Prostate gland (tissue), 2 donors: ENCODE data around the gene SORL1. TPM values are rescaled to one million over a fixed set of nuclear protein-coding genes. Genes with fewer than 3 reads are reported as not detected.

Source experiments
- DNase-seq: peaks from one replicate; pipeline ENCODE4 v3.0.0-alpha.2; 2019; ENCODE audit warnings: low spot score
- H3K27ac ChIP-seq, 2 donors: fragments of 200-600 bp; sonication (generic); 2 replicates each; pipeline ENCODE4 v1.5.1; 2017 to 2019
- H3K27me3 ChIP-seq: fragments of 200-600 bp; sonication (generic); replicated peaks from 2 replicates; pipeline ENCODE4 v1.5.1; 2019; ENCODE audit not compliant: insufficient read depth
- H3K36me3 ChIP-seq, 2 donors: fragments of 200-600 bp; sonication (generic); 1 replicate in 1 of 2; 2 replicates in 1 of 2; pipeline versions ENCODE4 v1.5.1 to v1.8.1; 2017 to 2019
- H3K4me1 ChIP-seq: fragments of 200-600 bp; sonication (generic); replicated peaks from 2 replicates; pipeline ENCODE4 v1.5.1; 2019
- H3K4me3 ChIP-seq, 2 donors: fragments of 200-600 bp; sonication (generic); 2 replicates each; pipeline ENCODE4 v1.5.1; 2017 to 2019
- H3K9me3 ChIP-seq: fragments of 200-600 bp; sonication (generic); 2 replicates; pipeline ENCODE4 v1.5.1; 2017
- CTCF ChIP-seq, 4 experiments: fragments of 200-600 bp in 2 of 4; fragments of 450-650 bp in 2 of 4; sonication (generic) in 2 of 4; IDR thresholded peaks; 1 replicate in 3 of 4; 2 replicates in 1 of 4; pipeline ENCODE4 v1.5.1; 2016 to 2019; ENCODE audit warnings: antibody characterized with exemption in 4 of 4, mild to moderate bottlenecking in 2 of 4, moderate library complexity in 2 of 4
- POLR2A ChIP-seq: fragments of 450-650 bp; IDR thresholded peaks from one replicate; pipeline ENCODE4 v1.6.1; 2016; ENCODE audit warnings: antibody characterized with exemption, mild to moderate bottlenecking
- POLR2AphosphoS5 ChIP-seq: sonication (generic); formaldehyde crosslinking; IDR thresholded peaks from one replicate; pipeline ENCODE4 v1.6.1; 2017; ENCODE audit warnings: antibody characterized with exemption
- WGBS: methylation state at CpG from one replicate; pipeline ENCODE4 v1.1.5; 2018; 5-methylcytosine and 5-hydroxymethylcytosine counted together
- intact Hi-C: fragments of 100-400 bp; cut with DNase I; formaldehyde crosslinking; loops from one replicate; pipeline ENCODE4 v1.14.2; 2022
- total RNA-seq, 2 donors: library from RNA; depleted of rRNA; stranded (reverse); fragments of >200 nt; gene quantifications; one replicate each; pipeline ENCODE4 v1.1.0, GENCODE V29; 2016

SORL1 gene
- total RNA-seq, 2 donors from 2014 or later = 77.4 to 97.6 TPM

GRCh38 chr11:121588747-121589146 lies 136.6 kb downstream of the SORL1 start:
- H3K4me1 ChIP-seq = peaks cover 8% of the 10 kb centered on the region
- no peak overlapping the region for H3K27ac ChIP-seq
- DNase-seq = no peak
- no peak overlapping the region for H3K4me3 ChIP-seq
- TF ChIP-seq POLR2A (no peak), CTCF (IDR thresholded peaks at IDR 0.05) (no peak), POLR2AphosphoS5 (no peak)
- H3K36me3 ChIP-seq = peaks cover 0 to 5% of the 10 kb centered on the region in 2 donors
- intact Hi-C loops = no loop called here
- 74% methylated on average over 8 of the region's 8 CpGs for WGBS
- no peaks in the 10 kb centered on the region for H3K9me3 ChIP-seq
- no peaks in the 10 kb centered on the region for H3K27me3 ChIP-seq

- Histone ChIP-seq H3K4me3 (no peak overlapping the region), H3K27ac (no peak overlapping the region), H3K4me1 (peaks cover 8% of the 10 kb centered on the region), H3K27me3 (no peaks in the 10 kb centered on the region), H3K36me3 (peaks cover 0 to 5% of the 10 kb centered on the region in 2 donors), H3K9me3 (no peaks in the 10 kb centered on the region)
- intact Hi-C loops = loop anchor here (2.0 to 5.0 kb wide), 2 partner anchors 58 to 137 kb away; partner anchors contain the start of genes SORL1 and SORL1-AS1
- TF ChIP-seq POLR2AphosphoS5 = no peak
- no peak for TF ChIP-seq POLR2A
- TF ChIP-seq CTCF (IDR thresholded peaks at IDR 0.05) = no peak
- WGBS = 85% methylated on average over 5 of the region's 5 CpGs
- DNase-seq = no peak
Measured at GRCh38 chr11:121589946-121590537, 137.9 kb downstream of the SORL1 start.

GRCh38 chr11:121590772-121591404 lies 138.8 kb downstream of the SORL1 start:
- Histone ChIP-seq H3K36me3 (peaks cover 0 to 5% of the 10 kb centered on the region in 2 donors), H3K4me3 (no peak overlapping the region), H3K27me3 (no peaks in the 10 kb centered on the region), H3K27ac (no peak overlapping the region), H3K9me3 (no peaks in the 10 kb centered on the region), H3K4me1 (peaks cover 10% of the 10 kb centered on the region)
- WGBS = 90% methylated on average over 12 of the region's 12 CpGs
- no peak for DNase-seq
- no peak for TF ChIP-seq POLR2AphosphoS5
- TF ChIP-seq CTCF (IDR thresholded peaks at IDR 0.05) = no peak
- no peak for TF ChIP-seq POLR2A
- intact Hi-C loops = loop anchor here (2.0 to 5.0 kb wide), 2 partner anchors 59 to 138 kb away; partner anchors contain the start of genes SORL1 and SORL1-AS1

GRCh38 chr11:121591405-121592033 lies 139.4 kb downstream of the SORL1 start:
- H3K4me3 ChIP-seq = no peak overlapping the region
- intact Hi-C loops = loop anchor here (2.0 to 5.0 kb wide), 3 partner anchors 59 to 273 kb away; partner anchors contain the start of genes SORL1 and SORL1-AS1

More at GRCh38 chr11:121591405-121592033, 139.4 kb downstream of the SORL1 start:
- Histone ChIP-seq H3K36me3 (peaks cover 0 to 5% of the 10 kb centered on the region in 2 donors), H3K27me3 (no peaks in the 10 kb centered on the region), H3K9me3 (no peaks in the 10 kb centered on the region), H3K4me1 (peaks cover 5% of the 10 kb centered on the region), H3K27ac (no peak overlapping the region)
- DNase-seq = peak; percentile 79
- WGBS = 14% methylated on average over 3 of the region's 3 CpGs
- TF ChIP-seq CTCF (IDR thresholded peaks at IDR 0.05) (peak; percentile 81 to 92 (median 88)), POLR2AphosphoS5 (peak; percentile 72), POLR2A (no peak)
